Erythroblast (primary cell): ENCODE data around the gene POMGNT1.
A peak's percentile ranks its signal among the peaks of the same experiment; 100 is the strongest.

Source experiments
- DNase-seq, 2 experiments: peaks; one replicate each; lab custom pipeline; 2025; lab: John Stamatoyannopoulos, UW
- GATA1 ChIP-seq: IDR thresholded peaks from 2 replicates; pipeline ENCODE4 v1.6.1; 2011; ENCODE audit warnings: low read depth, mild to moderate bottlenecking, control low read depth, low read length, moderate library complexity
- POLR2A ChIP-seq: IDR thresholded peaks from 2 replicates; pipeline ENCODE4 v1.6.1; 2011; ENCODE audit warnings: mild to moderate bottlenecking, low read length

The POMGNT1 gene

GRCh38 chr1:46180082-46180616 lies 18.1 kb downstream of the POMGNT1 start:
- no peak for TF ChIP-seq GATA1
- TF ChIP-seq POLR2A: no peak
- DNase-seq: peak; percentile 53 to 57

- TF ChIP-seq POLR2A: no peak
- no peak for TF ChIP-seq GATA1
- peak; percentile 73 to 87 for DNase-seq
Observed at GRCh38 chr1:46179138-46180081, 18.8 kb downstream of the POMGNT1 start.

DNA sequence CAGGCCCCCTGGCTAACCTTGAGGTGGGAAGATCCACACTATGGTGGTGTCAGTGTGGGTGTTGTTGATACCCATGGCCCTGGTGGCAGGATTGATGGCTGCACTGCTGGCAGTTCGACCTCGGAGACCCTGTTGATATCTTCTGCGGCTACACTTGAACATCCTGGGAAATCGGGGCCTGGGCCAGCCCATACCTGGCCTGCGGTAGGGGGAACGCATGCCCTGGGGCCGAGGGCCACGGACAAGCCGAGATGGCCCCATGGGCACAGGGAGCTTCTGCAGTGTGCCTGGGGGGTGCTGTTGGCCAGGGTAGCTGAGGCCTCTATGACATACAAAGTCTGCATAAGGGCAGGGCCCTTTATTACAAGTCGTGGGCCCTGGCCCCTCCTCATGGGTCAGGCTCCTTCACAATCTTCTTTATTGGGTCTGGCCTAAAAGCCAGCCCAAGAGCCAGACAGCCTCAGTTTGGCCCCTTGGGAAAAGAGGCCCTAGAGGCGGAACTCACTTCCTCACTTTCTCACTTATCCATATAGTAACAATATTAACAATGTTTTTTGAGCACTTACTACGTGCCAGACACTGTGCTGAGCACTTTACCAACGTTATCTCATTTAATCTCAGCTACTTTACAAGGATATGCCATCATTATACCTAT lies 21.9 kb downstream of the POMGNT1 start, which contains the start of gene P3R3URF:
TSS of gene P3R3URF (minus strand) at position 278 of the 655 bp plus-strand sequence. CDS start at position 261, 17 bp downstream.
- DNase-seq: no peak
- TF ChIP-seq GATA1 (no peak), POLR2A (no peak)

DNA sequence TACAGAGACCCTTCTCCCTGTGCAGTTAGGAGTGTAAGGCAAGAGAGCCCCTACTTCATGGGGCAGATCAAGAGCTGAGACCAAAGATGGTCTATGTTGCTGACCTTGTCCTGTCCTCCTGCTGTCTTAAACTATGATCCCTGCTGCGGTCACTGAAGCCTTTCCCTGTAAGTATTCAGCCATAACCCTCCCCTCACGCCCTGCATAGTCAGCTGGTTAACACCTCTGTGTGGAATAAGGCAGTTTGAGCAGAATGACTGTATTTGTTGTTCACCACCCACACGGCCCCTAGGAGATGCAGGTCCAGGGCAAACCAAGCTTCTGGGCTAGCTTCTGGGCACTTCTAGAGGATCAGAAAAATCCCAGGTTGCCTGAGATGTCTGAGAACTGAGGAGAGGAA lies 23.0 kb downstream of the POMGNT1 start:
- no peak for DNase-seq
- TF ChIP-seq GATA1 (no peak), POLR2A (no peak)

DNA sequence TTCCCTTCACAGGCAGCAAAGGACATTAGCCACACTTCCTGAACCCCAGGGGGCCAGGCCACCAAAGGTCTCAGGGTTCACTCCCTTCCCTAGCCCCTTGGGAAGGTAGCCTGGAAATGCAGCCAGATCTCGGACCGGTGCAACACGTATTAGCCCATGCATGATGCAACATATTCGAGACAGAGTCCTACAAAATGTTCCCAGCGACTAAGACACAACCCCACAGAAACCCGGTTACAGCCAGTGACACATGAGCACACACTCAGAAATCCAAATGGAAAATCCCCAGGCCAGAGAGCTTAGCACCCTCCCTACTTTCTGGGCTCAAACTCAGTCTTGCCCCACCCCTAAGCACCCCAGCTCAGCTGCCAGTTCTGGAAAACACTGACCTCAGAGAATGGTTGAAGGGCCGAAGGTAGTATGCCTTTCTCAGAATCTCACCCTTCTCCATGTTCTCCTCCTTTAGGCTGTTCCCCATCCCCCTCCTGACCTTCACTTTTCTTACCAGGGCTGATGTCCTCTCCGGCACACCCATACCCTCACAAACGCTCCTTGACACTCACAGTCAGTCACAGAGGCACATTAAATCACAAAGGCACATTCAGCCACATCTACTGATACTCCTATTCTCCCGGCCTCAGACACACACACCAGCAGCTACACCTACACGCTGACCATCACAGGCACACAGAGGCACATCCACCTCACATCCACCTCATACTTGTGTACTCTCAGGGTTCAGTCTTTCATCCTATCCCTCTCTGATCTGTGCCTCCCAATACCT lies 23.6 kb downstream of the POMGNT1 start, which contains the start of gene TSPAN1:
TSS of gene TSPAN1 (plus strand) at position 640 of the 784 bp plus-strand sequence. CDS start 6,021 bp downstream, outside the sequence.
- no peak for TF ChIP-seq POLR2A
- no peak for TF ChIP-seq GATA1
- no peak for DNase-seq

- no peak for TF ChIP-seq POLR2A
- TF ChIP-seq GATA1: no peak
- no peak for DNase-seq
Observed at GRCh38 chr1:46173361-46173856, 24.8 kb downstream of the POMGNT1 start.

DNA sequence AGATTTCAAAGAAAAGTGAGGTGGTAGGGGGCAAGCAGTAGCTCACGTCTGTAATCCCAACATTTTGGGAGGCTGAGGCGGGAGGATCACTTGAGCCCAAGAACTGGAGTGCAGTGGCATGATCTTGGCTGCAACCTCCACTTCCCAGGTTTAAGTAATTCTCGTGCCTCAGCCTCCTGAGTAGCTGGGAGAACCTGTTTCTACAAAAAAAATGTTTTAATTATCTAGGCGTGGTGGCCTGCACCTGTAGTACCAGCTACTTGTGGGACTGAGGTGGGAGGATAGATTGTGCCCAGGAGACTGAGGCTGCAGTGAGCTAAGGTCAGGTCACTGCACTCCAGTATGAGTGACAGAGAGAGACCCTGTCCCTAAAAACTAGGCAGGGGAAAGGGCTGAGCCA lies 25.9 kb downstream of the POMGNT1 start:
- no peak for DNase-seq
- TF ChIP-seq POLR2A (no peak), GATA1 (no peak)

DNA sequence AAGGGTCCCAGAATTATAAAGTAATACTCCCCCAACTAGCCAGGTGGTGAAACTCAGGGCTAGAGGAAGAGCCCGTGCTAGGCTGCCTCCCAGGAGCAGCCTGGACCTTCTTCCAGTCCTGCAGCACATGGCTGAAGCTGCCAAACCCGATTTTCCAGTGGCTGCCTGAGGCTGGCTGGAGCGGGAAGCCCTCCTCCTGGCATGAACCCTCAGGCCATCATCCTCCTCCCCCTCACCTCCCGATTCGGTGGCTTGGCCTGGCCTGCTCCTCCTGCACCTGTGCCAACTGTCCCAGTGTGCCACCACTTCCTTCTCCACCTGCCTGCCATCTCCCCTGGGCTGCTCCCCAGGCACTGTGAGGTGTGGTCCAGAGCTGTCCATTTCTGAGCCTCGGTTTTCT lies 26.4 kb downstream of the POMGNT1 start:
- no peak for DNase-seq
- no peak for TF ChIP-seq POLR2A
- TF ChIP-seq GATA1: no peak

DNA sequence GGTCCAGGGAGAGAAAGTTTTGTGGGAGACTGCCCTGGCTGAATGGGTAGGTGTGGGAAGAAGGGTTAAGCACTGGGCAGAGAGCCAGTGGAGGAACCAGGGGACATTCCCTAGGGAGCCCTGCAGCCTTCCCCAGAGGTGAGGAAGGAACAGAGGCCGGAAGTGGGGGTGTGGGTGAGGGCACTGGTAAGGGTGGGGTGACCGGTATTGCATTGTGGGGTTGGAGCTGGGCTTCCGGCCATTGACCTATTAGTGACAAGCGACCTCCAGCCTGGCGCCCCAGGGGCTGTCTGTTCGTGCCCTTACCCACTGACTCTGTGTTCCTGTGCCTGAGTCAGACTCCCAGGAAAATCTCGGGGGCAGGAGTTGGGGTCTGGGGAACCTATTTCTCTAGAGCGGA lies 26.9 kb downstream of the POMGNT1 start:
- TF ChIP-seq POLR2A (no peak), GATA1 (no peak)
- DNase-seq: no peak

DNA sequence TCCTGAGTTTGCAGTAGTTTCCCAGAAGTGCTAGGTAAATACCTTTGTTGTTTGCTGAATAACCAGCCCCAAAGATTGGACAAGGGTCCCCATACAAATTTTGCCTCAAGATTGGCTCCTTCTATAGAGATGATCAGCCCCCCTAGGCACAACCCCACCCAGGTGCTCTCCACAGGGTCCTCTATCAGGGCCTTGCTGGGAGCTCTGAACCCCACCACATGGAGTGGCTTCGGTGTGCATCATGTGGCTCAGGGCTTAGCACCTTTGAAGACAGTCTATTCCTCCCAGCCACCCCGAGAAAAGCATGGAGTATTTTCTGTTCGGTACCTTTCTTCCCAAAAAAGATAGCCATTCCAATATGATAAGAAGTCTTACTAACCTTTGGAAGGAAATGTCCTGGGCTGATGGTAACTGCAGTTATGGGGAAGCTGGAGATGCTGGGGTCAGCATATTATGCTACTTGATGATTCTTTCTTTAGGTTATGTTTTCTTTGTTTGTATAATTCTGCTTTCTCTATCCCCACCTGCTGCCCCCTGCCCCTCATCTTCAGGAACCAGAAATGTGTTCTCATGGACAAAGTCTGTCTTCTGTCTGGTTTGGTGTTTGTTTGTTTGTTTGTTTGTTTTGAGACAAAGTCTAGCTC lies 28.3 kb downstream of the POMGNT1 start:
- no peak for TF ChIP-seq GATA1
- no peak for TF ChIP-seq POLR2A
- DNase-seq: no peak

DNA sequence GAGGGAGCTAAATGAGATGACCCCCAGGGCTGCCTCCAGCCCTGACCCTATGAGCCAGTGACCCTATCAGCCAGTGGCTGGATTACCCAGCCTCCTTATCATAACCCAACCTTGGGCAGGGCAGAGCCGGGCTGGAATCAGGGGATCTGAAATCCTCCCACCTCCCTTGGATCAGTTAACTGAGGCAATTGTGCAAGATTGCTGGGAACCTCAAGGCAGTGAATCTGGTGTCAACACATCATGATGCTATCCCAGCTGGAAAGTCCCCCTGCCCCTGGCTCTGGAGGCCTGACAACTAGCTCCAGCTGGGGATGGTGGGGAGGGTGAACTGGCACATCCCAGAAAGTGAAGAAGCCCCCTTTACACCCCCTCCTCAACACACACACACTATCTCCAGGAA lies 29.8 kb downstream of the POMGNT1 start:
- TF ChIP-seq GATA1 (no peak), POLR2A (no peak)
- DNase-seq: no peak
